PC-3 (cell line): ENCODE results near the gene BRD9. TPM values are rescaled to one million over a fixed set of nuclear protein-coding genes. Genes with fewer than 3 reads are reported as not detected.

ENCODE experiments used
- ATAC-seq: fragments of 200-7000 bp; cut with Tn5 transposase; 2 replicates; pipeline ENCODE4 v1.9.1; 2020; ENCODE audit warnings: mild to moderate bottlenecking, moderate library complexity
- BruUV-seq: library from RNA; stranded (reverse); fragments of 400-500 nt; replicated peaks from 2 replicates; lab custom pipeline; 2021; lab: Mats Ljungman, UMichigan
- CTCF ChIA-PET: fragments of 300-600 bp; sonication (Branson Sonifier 250); formaldehyde crosslinking; loops from one replicate; lab custom pipeline; 2022; ENCODE audit warnings: antibody characterized with exemption; lab: Charles Lee
- POLR2A ChIA-PET: fragments of 300-600 bp; sonication (Branson Sonifier 250); formaldehyde crosslinking; loops from one replicate; lab custom pipeline; 2022; ENCODE audit warnings: antibody characterized with exemption; ENCODE audit not compliant: unreplicated experiment; lab: Charles Lee
- DNase-seq: peaks from one replicate; pipeline ENCODE4 v3.0.0-alpha.2; 2015
- H2AFZ ChIP-seq: fragments of 300-600 bp; sonication (generic); 2 replicates; pipeline ENCODE4 v1.6.0; 2016; ENCODE audit warnings: antibody characterized with exemption, low read length
- H3F3A ChIP-seq: fragments of 300-600 bp; sonication (generic); one replicate; pipeline ENCODE4 v1.6.0; 2017; ENCODE audit warnings: antibody characterized with exemption, low read length, control low read depth, mild to moderate bottlenecking; ENCODE audit not compliant: unreplicated experiment
- H3K27ac ChIP-seq: fragments of 300-600 bp; sonication (generic); 2 replicates; pipeline ENCODE4 v1.5.1; 2016; ENCODE audit warnings: mild to moderate bottlenecking, low read length
- H3K27me3 ChIP-seq: fragments of 300-600 bp; sonication (generic); 2 replicates; pipeline ENCODE4 v1.6.1; 2016; ENCODE audit warnings: low read length, mixed read lengths
- H3K36me3 ChIP-seq: fragments of 300-600 bp; sonication (generic); 2 replicates; pipeline ENCODE4 v1.6.1; 2016; ENCODE audit warnings: low read depth, mixed run types, low read length, mixed read lengths
- H3K4me1 ChIP-seq: fragments of 300-600 bp; sonication (generic); 2 replicates; pipeline ENCODE4 v1.5.1; 2016; ENCODE audit warnings: low read length; ENCODE audit not compliant: insufficient read depth
- H3K4me2 ChIP-seq: fragments of 300-600 bp; sonication (generic); 2 replicates; pipeline ENCODE4 v1.6.0; 2016; ENCODE audit warnings: low read length
- H3K4me3 ChIP-seq: fragments of 300-600 bp; sonication (generic); 2 replicates; pipeline ENCODE4 v1.5.1; 2016; ENCODE audit warnings: mild to moderate bottlenecking, low read length, mixed read lengths
- H3K79me2 ChIP-seq: fragments of 300-600 bp; sonication (generic); 2 replicates; pipeline ENCODE4 v1.6.1; 2017; ENCODE audit warnings: low read length, mixed read lengths
- H3K9ac ChIP-seq: fragments of 300-600 bp; sonication (generic); 2 replicates; pipeline ENCODE4 v1.6.0; 2016; ENCODE audit warnings: mild to moderate bottlenecking, low read length
- H3K9me2 ChIP-seq: fragments of 300-600 bp; sonication (generic); replicated peaks from 2 replicates; pipeline ENCODE4 v1.6.1; 2016; ENCODE audit warnings: mixed run types, low read length, mixed read lengths
- H3K9me3 ChIP-seq: fragments of 300-600 bp; sonication (generic); 2 replicates; pipeline ENCODE4 v1.6.1; 2016; ENCODE audit warnings: low read length, mixed read lengths
- H4K20me1 ChIP-seq: fragments of 300-600 bp; sonication (generic); 2 replicates; pipeline ENCODE4 v1.6.1; 2016; ENCODE audit warnings: low read length, mixed read lengths
- EZH2 ChIP-seq: fragments of 300-600 bp; sonication (generic); IDR thresholded peaks from one replicate; pipeline ENCODE4 v1.6.1; 2017; ENCODE audit warnings: antibody characterized with exemption, mild to moderate bottlenecking, low read length; ENCODE audit not compliant: unreplicated experiment
- EZH2phosphoT487 ChIP-seq: fragments of 300-600 bp; sonication (generic); IDR thresholded peaks from 2 replicates; pipeline ENCODE4 v1.6.1; 2018; ENCODE audit warnings: mild to moderate bottlenecking, antibody characterized with exemption, low read length, borderline replicate concordance
- intact Hi-C: fragments of 100-400 bp; cut with micrococcal nuclease; formaldehyde crosslinking; loops from 2 replicates; pipeline ENCODE4 v1.9.0; 2023
- total RNA-seq: library from RNA; depleted of rRNA; stranded (reverse); fragments of >200 nt; gene quantifications from 2 replicates; pipeline ENCODE4 v1.2.3, GENCODE V29; 2014
- TF ChIP-seq, protein P1 (sequence below): fragments of 300-600 bp; sonication (generic); conservative IDR thresholded peaks from 2 replicates; pipeline ENCODE4 v1.5.1; 2017; ENCODE audit warnings: antibody characterized with exemption, low read depth, mild to moderate bottlenecking, low read length

Gene BRD9
- total RNA-seq, 1 experiment from 2014 or later, result 50.4 TPM

DNA sequence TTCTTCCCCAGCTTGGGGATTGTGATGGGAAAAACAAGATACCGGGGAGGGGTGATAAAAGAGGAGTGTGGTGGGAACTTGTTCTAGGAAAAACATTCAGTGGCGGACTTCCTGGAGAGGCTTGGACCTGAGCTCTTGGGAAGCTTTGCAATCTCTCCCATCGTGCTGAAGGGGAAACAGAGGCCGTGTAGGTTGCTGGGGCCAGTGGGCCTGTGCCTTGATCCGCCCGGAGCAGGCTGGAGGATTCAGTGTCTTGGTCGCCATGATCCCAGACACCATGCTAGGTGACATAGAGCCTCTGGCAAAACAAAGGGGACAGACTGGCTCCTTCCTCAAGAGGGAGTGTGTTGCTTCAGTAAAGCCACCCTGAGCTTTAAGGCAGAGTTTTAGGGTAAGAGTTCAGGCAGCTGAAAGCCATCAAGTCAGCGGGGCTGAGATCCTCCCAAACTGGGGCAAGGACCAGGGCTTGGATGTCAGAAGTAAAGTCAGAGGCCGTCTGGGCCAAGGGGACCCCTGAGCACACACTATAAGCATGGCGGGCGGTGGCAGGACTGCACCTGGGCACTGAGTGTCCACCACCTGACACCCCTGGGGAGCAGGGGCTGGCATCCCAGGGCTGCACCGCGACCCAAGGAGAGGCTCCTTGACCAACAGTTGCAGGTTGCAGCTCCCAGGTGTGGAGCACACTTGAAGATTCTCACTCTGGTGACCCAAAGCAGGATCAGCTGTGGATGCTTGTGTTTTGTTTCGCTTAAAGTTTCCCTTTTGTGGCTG is 44.7 kb upstream of the BRD9 start:
- Histone ChIP-seq H3K4me3 (no peak overlapping the region), H3F3A (no peaks in the 10 kb centered on the region), H3K79me2 (no peaks in the 10 kb centered on the region), H3K9me2 (no peaks in the 10 kb centered on the region), H3K4me1 (peaks cover 8% of the 10 kb centered on the region), H3K9me3 (no peaks in the 10 kb centered on the region), H3K27ac (no peak overlapping the region), H2AFZ (no peak overlapping the region), H3K36me3 (no peaks in the 10 kb centered on the region), H3K4me2 (no peak overlapping the region), H3K9ac (no peak overlapping the region), H3K27me3 (0 out of 2 replicates have a peak, but pooled peaks cover 3% of the 10 kb centered on the region), H4K20me1 (no peaks in the 10 kb centered on the region)
- POLR2A ChIA-PET, result no interaction called here
- ATAC-seq, result no peak
- CTCF ChIA-PET, result no interaction called here
- DNase-seq, result no peak
- intact Hi-C loops, result no loop called here
- no peak for TF ChIP-seq EZH2phosphoT487
- BruUV-seq, result no TSS peak

DNA sequence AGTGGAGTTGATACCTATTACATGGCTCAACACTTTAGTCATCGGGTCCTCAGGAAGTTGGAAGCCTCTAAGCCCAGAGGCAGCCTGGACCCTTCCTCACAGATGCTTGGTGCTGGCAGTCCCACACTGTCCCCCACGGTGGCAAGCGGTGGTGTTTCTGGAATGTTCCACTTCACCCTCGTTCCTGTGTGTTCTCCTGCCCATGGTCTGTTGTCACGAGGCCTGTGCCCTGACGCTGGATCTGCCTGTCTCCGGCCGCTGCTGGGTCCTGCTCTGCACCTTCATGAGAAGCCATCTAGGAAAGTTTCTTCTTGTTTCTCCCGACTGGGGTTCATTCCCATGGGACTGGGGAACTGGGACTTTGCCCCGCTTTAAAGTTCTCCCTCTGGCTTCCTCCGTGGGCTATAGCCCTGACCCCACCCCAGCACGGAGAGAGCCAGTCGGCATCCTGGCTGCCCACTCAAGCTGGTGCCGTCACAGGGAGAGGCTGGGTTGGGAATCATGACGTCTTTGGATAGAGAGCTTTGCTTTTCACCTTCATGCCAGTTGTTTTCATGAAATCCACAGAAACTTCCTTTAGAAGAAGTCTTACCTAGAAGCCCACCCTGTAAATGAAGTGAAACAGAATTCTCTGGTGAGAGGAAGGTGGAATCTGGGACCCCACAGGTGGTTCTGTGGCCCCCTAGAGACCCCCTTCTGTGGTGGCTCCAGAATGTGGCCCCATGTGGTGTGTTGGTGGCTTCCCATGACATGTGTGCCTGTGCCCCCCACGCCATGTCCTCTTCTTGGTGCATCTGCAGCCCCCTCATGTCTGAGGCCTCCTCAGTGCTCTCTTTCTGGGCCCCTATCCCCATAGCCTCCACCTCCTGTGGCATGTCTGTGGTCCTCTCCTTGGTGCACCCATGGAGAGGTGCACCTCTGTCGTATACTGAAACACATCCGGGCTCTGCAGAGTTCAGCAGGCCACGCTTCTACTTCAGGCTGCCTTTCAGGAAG is 43.8 kb upstream of the BRD9 start:
- no peak overlapping the region for H3K27ac ChIP-seq
- H3F3A ChIP-seq, result no peaks in the 10 kb centered on the region
- no peaks in the 10 kb centered on the region for H3K27me3 ChIP-seq
- no peak overlapping the region for H3K9ac ChIP-seq
- DNase-seq, result no peak
- no peaks in the 10 kb centered on the region for H4K20me1 ChIP-seq
- no peaks in the 10 kb centered on the region for H3K79me2 ChIP-seq
- intact Hi-C loops, result no loop called here
- ChIA-PET POLR2A (no interaction called here), CTCF (interaction anchor here (0.6 kb wide), 1 partner anchor 48 kb away, joined by 3 read pairs; no protein-coding TSS in a partner anchor)
- no TSS peak for BruUV-seq
- ATAC-seq, result no peak
- H2AFZ ChIP-seq, result no peak overlapping the region
- H3K4me1 ChIP-seq, result peaks cover 17% of the 10 kb centered on the region
- no peak overlapping the region for H3K4me2 ChIP-seq
- TF ChIP-seq EZH2, result no peak
- TF ChIP-seq, protein P1, sequence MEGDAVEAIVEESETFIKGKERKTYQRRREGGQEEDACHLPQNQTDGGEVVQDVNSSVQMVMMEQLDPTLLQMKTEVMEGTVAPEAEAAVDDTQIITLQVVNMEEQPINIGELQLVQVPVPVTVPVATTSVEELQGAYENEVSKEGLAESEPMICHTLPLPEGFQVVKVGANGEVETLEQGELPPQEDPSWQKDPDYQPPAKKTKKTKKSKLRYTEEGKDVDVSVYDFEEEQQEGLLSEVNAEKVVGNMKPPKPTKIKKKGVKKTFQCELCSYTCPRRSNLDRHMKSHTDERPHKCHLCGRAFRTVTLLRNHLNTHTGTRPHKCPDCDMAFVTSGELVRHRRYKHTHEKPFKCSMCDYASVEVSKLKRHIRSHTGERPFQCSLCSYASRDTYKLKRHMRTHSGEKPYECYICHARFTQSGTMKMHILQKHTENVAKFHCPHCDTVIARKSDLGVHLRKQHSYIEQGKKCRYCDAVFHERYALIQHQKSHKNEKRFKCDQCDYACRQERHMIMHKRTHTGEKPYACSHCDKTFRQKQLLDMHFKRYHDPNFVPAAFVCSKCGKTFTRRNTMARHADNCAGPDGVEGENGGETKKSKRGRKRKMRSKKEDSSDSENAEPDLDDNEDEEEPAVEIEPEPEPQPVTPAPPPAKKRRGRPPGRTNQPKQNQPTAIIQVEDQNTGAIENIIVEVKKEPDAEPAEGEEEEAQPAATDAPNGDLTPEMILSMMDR, result no peak
- TF ChIP-seq EZH2phosphoT487, result no peak
- no peaks in the 10 kb centered on the region for H3K9me2 ChIP-seq
- H3K4me3 ChIP-seq, result no peak overlapping the region
- no peaks in the 10 kb centered on the region for H3K9me3 ChIP-seq
- H3K36me3 ChIP-seq, result no peaks in the 10 kb centered on the region

DNA sequence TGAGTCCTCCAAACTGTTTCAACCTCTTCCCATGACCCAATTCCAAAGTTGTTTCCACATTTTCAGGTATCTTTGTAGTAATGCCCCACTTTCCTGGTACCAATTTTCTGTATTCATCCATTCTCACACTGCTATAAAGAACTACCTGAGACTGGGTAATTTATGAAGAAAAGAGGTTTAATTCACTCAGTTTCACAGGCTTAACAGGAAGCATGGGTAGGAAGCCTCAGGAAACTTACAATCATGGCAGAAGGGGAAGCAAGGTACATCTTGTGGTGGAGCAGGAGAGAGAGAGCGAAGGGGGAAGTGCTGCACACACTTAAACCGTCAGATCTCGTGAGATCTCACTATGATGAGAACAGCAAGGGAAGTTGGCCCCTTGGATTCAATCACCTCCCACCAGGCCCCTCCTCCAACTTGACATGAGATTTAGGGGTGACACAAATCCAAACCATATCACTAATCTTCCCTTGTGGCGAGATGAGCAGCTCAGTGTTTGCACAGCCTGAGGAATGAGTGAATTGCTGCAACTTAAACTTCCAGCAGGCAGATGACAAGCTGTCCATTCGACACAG is 43.0 kb upstream of the BRD9 start:
- no peak overlapping the region for H3K27ac ChIP-seq
- no peak overlapping the region for H3K9ac ChIP-seq
- TF ChIP-seq, protein P1, result no peak
- TF ChIP-seq EZH2 (no peak), EZH2phosphoT487 (no peak)
- no peaks in the 10 kb centered on the region for H3F3A ChIP-seq
- H3K9me2 ChIP-seq, result no peaks in the 10 kb centered on the region
- no TSS peak for BruUV-seq
- ChIA-PET CTCF (interaction anchor here (0.6 kb wide), 1 partner anchor 49 kb away, joined by 3 read pairs; no protein-coding TSS in a partner anchor), POLR2A (no interaction called here)
- peaks cover 24% of the 10 kb centered on the region for H3K4me1 ChIP-seq
- no peaks in the 10 kb centered on the region for H4K20me1 ChIP-seq
- ATAC-seq (no peak), DNase-seq (no peak)
- no peak overlapping the region for H3K4me3 ChIP-seq
- no peak overlapping the region for H3K4me2 ChIP-seq
- H3K27me3 ChIP-seq, result no peaks in the 10 kb centered on the region
- intact Hi-C loops, result no loop called here
- no peaks in the 10 kb centered on the region for H3K79me2 ChIP-seq
- no peak overlapping the region for H2AFZ ChIP-seq
- no peaks in the 10 kb centered on the region for H3K9me3 ChIP-seq
- no peaks in the 10 kb centered on the region for H3K36me3 ChIP-seq
